ENCODE measurements around the gene CASQ1.

Gene CASQ1

DNA sequence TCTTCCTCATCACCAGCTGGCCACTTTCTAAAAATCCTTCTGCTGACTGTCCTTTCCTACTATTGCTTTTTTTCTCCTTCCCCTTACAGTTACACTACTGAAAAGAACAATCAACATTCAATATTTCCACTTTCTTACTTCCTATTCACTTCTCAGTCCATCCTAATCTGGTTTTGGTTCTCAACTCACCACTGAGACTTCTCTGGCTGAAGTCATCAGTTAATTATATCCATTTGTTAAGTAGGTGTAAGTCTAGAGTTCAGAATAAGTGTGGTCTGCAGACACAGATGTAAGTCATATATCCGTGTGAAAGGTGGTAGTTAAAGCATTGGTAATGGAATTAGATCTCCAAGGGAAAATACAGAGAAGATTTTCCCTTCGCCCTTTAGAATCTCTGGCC, 36.2 kb downstream of the CASQ1 start:
- no peaks in the 10 kb centered on the region for H3K9me3 ChIP-seq (ENCODE audit: insufficient read depth, low read length)
- H3K36me3 ChIP-seq (ENCODE audit: insufficient read depth, insufficient read length, low read length): peaks cover 99% of the 10 kb centered on the region
- no peaks in the 10 kb centered on the region for H3K4me1 ChIP-seq (ENCODE audit: insufficient read depth, insufficient read length)
- TF ChIP-seq SUZ12 (IDR thresholded peaks at IDR 0.05; ENCODE audit: extremely low read depth, insufficient read depth, insufficient read length) (no peak), YY1 (IDR thresholded peaks at IDR 0.05; ENCODE audit: insufficient read depth, insufficient read length) (no peak), ZNF274 (IDR thresholded peaks at IDR 0.05; ENCODE audit: low read depth, low read length) (no peak)
- no peak overlapping the region for H3K9ac ChIP-seq (ENCODE audit: insufficient read length, low read depth)
- DNase-seq (ENCODE audit: low read depth, low spot score): no peak
- H3K27me3 ChIP-seq (ENCODE audit: insufficient read depth, insufficient read length): no peaks in the 10 kb centered on the region
- H3K4me3 ChIP-seq (ENCODE audit: insufficient read length, low read depth): no peak overlapping the region

GRCh38 chr1:160227034-160227433, 36.7 kb downstream of the CASQ1 start:
- H3K9me3 ChIP-seq (ENCODE audit: insufficient read depth, low read length): no peaks in the 10 kb centered on the region
- DNase-seq (ENCODE audit: low read depth, low spot score): no peak
- H3K36me3 ChIP-seq (ENCODE audit: insufficient read depth, insufficient read length, low read length): peaks cover 99% of the 10 kb centered on the region
- TF ChIP-seq YY1 (IDR thresholded peaks at IDR 0.05; ENCODE audit: insufficient read depth, insufficient read length): no peak
- no peak for TF ChIP-seq SUZ12 (IDR thresholded peaks at IDR 0.05; ENCODE audit: extremely low read depth, insufficient read depth, insufficient read length)
- no peak for TF ChIP-seq ZNF274 (IDR thresholded peaks at IDR 0.05; ENCODE audit: low read depth, low read length)
- no peaks in the 10 kb centered on the region for H3K27me3 ChIP-seq (ENCODE audit: insufficient read depth, insufficient read length)
- no peak overlapping the region for H3K4me3 ChIP-seq (ENCODE audit: insufficient read length, low read depth)
- no peaks in the 10 kb centered on the region for H3K4me1 ChIP-seq (ENCODE audit: insufficient read depth, insufficient read length)
- H3K9ac ChIP-seq (ENCODE audit: insufficient read length, low read depth): no peak overlapping the region

DNA sequence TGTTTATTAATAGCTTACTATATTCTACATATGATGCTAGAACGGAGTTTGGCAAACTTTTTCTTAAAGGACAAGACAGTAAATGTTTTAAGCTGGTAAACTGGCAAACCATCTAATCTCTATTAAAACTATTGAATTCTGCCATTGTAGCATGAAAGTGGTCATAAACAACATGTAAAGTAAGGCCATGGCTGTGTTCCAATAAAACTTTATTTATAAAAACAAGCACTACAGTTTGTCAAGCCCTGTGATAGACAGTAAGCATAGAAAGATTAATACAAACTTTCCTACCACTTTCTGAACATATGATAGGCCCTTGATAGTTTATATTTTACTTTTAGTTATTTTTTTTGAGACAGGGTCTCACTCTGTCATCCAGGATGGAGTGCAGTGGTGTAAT, 37.2 kb downstream of the CASQ1 start:
- peaks cover 99% of the 10 kb centered on the region for H3K36me3 ChIP-seq (ENCODE audit: insufficient read depth, insufficient read length, low read length)

DNA sequence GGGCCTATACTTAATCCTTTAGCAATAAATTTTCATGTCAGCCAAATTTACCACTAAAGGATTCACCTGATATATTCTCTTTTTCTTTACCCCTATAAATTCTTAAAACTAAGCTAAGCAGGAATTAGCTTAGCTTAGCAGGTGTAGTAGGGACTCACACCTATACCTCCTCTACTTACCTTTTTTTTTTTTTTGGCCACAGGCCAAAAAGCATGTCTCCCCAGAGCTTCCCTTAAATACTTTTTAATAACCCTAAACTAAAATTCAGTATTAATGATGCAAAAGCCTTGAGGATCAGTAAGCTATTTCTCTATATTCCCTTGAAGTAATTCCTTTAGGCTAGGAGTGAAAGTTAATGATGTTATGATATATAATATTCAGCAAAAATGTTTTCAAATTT, 38.1 kb downstream of the CASQ1 start:
- H3K36me3 ChIP-seq (ENCODE audit: insufficient read depth, insufficient read length, low read length): peaks cover 99% of the 10 kb centered on the region
- no peaks in the 10 kb centered on the region for H3K27me3 ChIP-seq (ENCODE audit: insufficient read depth, insufficient read length)
- H3K9ac ChIP-seq (ENCODE audit: insufficient read length, low read depth): no peak overlapping the region
- no peak for DNase-seq (ENCODE audit: low read depth, low spot score)
- no peak overlapping the region for H3K4me3 ChIP-seq (ENCODE audit: insufficient read length, low read depth)
- TF ChIP-seq SUZ12 (IDR thresholded peaks at IDR 0.05; ENCODE audit: extremely low read depth, insufficient read depth, insufficient read length) (no peak), YY1 (IDR thresholded peaks at IDR 0.05; ENCODE audit: insufficient read depth, insufficient read length) (no peak), ZNF274 (IDR thresholded peaks at IDR 0.05; ENCODE audit: low read depth, low read length) (no peak)
- H3K4me1 ChIP-seq (ENCODE audit: insufficient read depth, insufficient read length): no peaks in the 10 kb centered on the region
- no peaks in the 10 kb centered on the region for H3K9me3 ChIP-seq (ENCODE audit: insufficient read depth, low read length)

More for the DNA sequence above, 37.2 kb downstream of the CASQ1 start:
- no peaks in the 10 kb centered on the region for H3K9me3 ChIP-seq (ENCODE audit: insufficient read depth, low read length)
- no peaks in the 10 kb centered on the region for H3K4me1 ChIP-seq (ENCODE audit: insufficient read depth, insufficient read length)
- no peak for TF ChIP-seq SUZ12 (IDR thresholded peaks at IDR 0.05; ENCODE audit: extremely low read depth, insufficient read depth, insufficient read length)
- TF ChIP-seq ZNF274 (IDR thresholded peaks at IDR 0.05; ENCODE audit: low read depth, low read length): no peak
- H3K9ac ChIP-seq (ENCODE audit: insufficient read length, low read depth): no peak overlapping the region
- H3K27me3 ChIP-seq (ENCODE audit: insufficient read depth, insufficient read length): no peaks in the 10 kb centered on the region
- no peak overlapping the region for H3K4me3 ChIP-seq (ENCODE audit: insufficient read length, low read depth)
- no peak for DNase-seq (ENCODE audit: low read depth, low spot score)

- H3K4me1 ChIP-seq (ENCODE audit: insufficient read depth, insufficient read length): no peaks in the 10 kb centered on the region
- H3K27me3 ChIP-seq (ENCODE audit: insufficient read depth, insufficient read length): no peaks in the 10 kb centered on the region
- H3K36me3 ChIP-seq (ENCODE audit: insufficient read depth, insufficient read length, low read length): peaks cover 86% of the 10 kb centered on the region
- TF ChIP-seq YY1 (IDR thresholded peaks at IDR 0.05; ENCODE audit: insufficient read depth, insufficient read length) (no peak), SUZ12 (IDR thresholded peaks at IDR 0.05; ENCODE audit: extremely low read depth, insufficient read depth, insufficient read length) (no peak), ZNF274 (IDR thresholded peaks at IDR 0.05; ENCODE audit: low read depth, low read length) (no peak)
- no peak overlapping the region for H3K4me3 ChIP-seq (ENCODE audit: insufficient read length, low read depth)
- DNase-seq (ENCODE audit: low read depth, low spot score): no peak
- H3K9ac ChIP-seq (ENCODE audit: insufficient read length, low read depth): no peak overlapping the region
- H3K9me3 ChIP-seq (ENCODE audit: insufficient read depth, low read length): no peaks in the 10 kb centered on the region
These were observed 42.5 kb downstream of the CASQ1 start for GRCh38 chr1:160232911-160233310.

DNA sequence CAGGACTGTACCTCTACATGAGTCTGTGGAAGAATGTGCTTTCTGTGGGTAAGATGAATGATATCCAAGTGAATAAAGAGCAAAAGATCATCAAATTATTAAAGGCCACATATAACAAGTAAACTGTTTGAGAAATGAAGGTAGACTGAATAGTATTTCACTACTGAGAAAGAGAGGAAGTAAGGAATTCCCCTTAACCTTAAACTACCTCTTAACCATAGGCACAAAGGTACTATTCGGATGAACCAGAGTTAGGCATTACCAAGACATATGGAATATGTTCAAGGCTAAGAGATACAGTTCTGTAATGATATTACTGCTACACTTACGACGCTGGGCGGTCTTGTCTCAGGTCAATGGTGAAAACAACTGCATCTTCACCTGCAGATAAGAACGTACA, 46.4 kb downstream of the CASQ1 start:
- Histone ChIP-seq H3K9me3 (ENCODE audit: insufficient read depth, low read length) (no peaks in the 10 kb centered on the region), H3K27me3 (ENCODE audit: insufficient read depth, insufficient read length) (no peaks in the 10 kb centered on the region), H3K4me3 (ENCODE audit: insufficient read length, low read depth) (no peak overlapping the region), H3K4me1 (ENCODE audit: insufficient read depth, insufficient read length) (no peaks in the 10 kb centered on the region), H3K9ac (ENCODE audit: insufficient read length, low read depth) (no peak overlapping the region), H3K36me3 (ENCODE audit: insufficient read depth, insufficient read length, low read length) (peaks cover 85% of the 10 kb centered on the region)
- TF ChIP-seq SUZ12 (IDR thresholded peaks at IDR 0.05; ENCODE audit: extremely low read depth, insufficient read depth, insufficient read length) (no peak), ZNF274 (IDR thresholded peaks at IDR 0.05; ENCODE audit: low read depth, low read length) (no peak), YY1 (IDR thresholded peaks at IDR 0.05; ENCODE audit: insufficient read depth, insufficient read length) (no peak)
- DNase-seq (ENCODE audit: low read depth, low spot score): no peak

- no peaks in the 10 kb centered on the region for H3K4me1 ChIP-seq (ENCODE audit: insufficient read depth, insufficient read length)
- H3K4me3 ChIP-seq (ENCODE audit: insufficient read length, low read depth): no peak overlapping the region
- no peak overlapping the region for H3K9ac ChIP-seq (ENCODE audit: insufficient read length, low read depth)
- TF ChIP-seq SUZ12 (IDR thresholded peaks at IDR 0.05; ENCODE audit: extremely low read depth, insufficient read depth, insufficient read length) (no peak), ZNF274 (IDR thresholded peaks at IDR 0.05; ENCODE audit: low read depth, low read length) (no peak), YY1 (IDR thresholded peaks at IDR 0.05; ENCODE audit: insufficient read depth, insufficient read length) (no peak)
- H3K27me3 ChIP-seq (ENCODE audit: insufficient read depth, insufficient read length): no peaks in the 10 kb centered on the region
- no peaks in the 10 kb centered on the region for H3K9me3 ChIP-seq (ENCODE audit: insufficient read depth, low read length)
- peaks cover 84% of the 10 kb centered on the region for H3K36me3 ChIP-seq (ENCODE audit: insufficient read depth, insufficient read length, low read length)
- DNase-seq (ENCODE audit: low read depth, low spot score): no peak
These were observed 47.2 kb downstream of the CASQ1 start for GRCh38 chr1:160237558-160237957.

- H3K4me3 ChIP-seq (ENCODE audit: insufficient read length, low read depth): no peak overlapping the region
- TF ChIP-seq ZNF274 (IDR thresholded peaks at IDR 0.05; ENCODE audit: low read depth, low read length): no peak
- TF ChIP-seq YY1 (IDR thresholded peaks at IDR 0.05; ENCODE audit: insufficient read depth, insufficient read length): no peak
- no peak for TF ChIP-seq SUZ12 (IDR thresholded peaks at IDR 0.05; ENCODE audit: extremely low read depth, insufficient read depth, insufficient read length)
- H3K27me3 ChIP-seq (ENCODE audit: insufficient read depth, insufficient read length): no peaks in the 10 kb centered on the region
- H3K9me3 ChIP-seq (ENCODE audit: insufficient read depth, low read length): no peaks in the 10 kb centered on the region
- H3K9ac ChIP-seq (ENCODE audit: insufficient read length, low read depth): no peak overlapping the region
- H3K4me1 ChIP-seq (ENCODE audit: insufficient read depth, insufficient read length): no peaks in the 10 kb centered on the region
- H3K36me3 ChIP-seq (ENCODE audit: insufficient read depth, insufficient read length, low read length): peaks cover 84% of the 10 kb centered on the region
- no peak for DNase-seq (ENCODE audit: low read depth, low spot score)
These were observed 48.0 kb downstream of the CASQ1 start for GRCh38 chr1:160238408-160238807.

Data from NT2/D1 (cell line).